SK-N-SH treated with all-trans-retinoic acid at 6 μM for 48 hours (cell line): ENCODE results near the gene PCNX3.

Experiments
- ARNTL ChIP-seq: fragments of 450-650 bp; formaldehyde crosslinking; IDR thresholded peaks from 2 replicates; pipeline ENCODE4 v1.5.0; 2020; ENCODE audit warnings: low read depth, mild to moderate bottlenecking, moderate library complexity, borderline replicate concordance
- OSR1 ChIP-seq: fragments of 250-450 bp; sonication (Bioruptor Pico); IDR thresholded peaks from 2 replicates; pipeline ENCODE4 v1.8.0; 2022; ENCODE audit warnings: moderate library complexity, mild to moderate bottlenecking, inconsistent platforms
- TCF4 ChIP-seq: fragments of 250-450 bp; sonication (Bioruptor Pico); IDR thresholded peaks from 2 replicates; pipeline ENCODE4 v1.8.0; 2021; ENCODE audit warnings: mild to moderate bottlenecking, moderate library complexity, borderline replicate concordance
- ZC3H10 ChIP-seq: fragments of 250-450 bp; sonication (Bioruptor Pico); IDR thresholded peaks from 2 replicates; pipeline ENCODE4 v1.5.1; 2021; ENCODE audit warnings: mild to moderate bottlenecking, moderate library complexity
- ZFP30 ChIP-seq: fragments of 450-650 bp; formaldehyde crosslinking; IDR thresholded peaks from 2 replicates; pipeline ENCODE4 v1.5.0; 2022; ENCODE audit warnings: mild to moderate bottlenecking, moderate library complexity
- ZNF70 ChIP-seq: fragments of 450-650 bp; formaldehyde crosslinking; IDR thresholded peaks from 2 replicates; pipeline ENCODE4 v1.5.0; 2020; ENCODE audit warnings: mild to moderate bottlenecking, moderate library complexity
- TF ChIP-seq, protein P1 (sequence below): fragments of 250-450 bp; sonication (Bioruptor Pico); IDR thresholded peaks from 2 replicates; pipeline ENCODE4 v1.8.0; 2021; ENCODE audit warnings: low read depth, mild to moderate bottlenecking, moderate library complexity, borderline replicate concordance

DNA sequence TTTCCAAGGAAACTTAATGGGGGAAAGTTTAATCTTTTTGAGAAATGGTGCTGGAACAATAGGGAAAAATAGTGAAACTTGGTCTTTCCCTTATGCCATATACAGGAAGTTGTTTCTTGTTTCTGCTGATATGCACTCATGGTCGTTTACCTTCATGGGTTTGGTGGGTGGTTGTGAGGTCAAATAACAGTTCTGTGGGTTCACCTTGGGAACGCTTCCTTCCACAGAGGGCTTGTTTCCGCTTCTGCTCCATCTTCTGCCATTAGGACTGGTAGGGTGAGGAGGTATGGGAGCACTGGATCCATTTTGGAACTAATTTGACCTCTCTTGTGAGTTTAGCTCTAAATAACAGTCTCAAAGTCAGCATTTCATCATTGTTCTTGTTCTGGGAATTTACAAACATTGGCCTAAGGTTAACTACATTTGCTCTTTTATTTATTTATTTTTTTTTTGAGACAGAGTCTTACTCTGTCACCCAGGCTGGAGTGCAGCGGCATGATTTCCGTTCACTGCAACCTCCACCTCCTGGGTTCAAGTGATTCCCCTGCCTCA lies 64.7 kb downstream of the PCNX3 start:
- TF ChIP-seq ZC3H10 (CRISPR knock-in tag), result no peak
- TF ChIP-seq ZFP30 (CRISPR knock-in tag), result no peak
- TF ChIP-seq, protein P1, sequence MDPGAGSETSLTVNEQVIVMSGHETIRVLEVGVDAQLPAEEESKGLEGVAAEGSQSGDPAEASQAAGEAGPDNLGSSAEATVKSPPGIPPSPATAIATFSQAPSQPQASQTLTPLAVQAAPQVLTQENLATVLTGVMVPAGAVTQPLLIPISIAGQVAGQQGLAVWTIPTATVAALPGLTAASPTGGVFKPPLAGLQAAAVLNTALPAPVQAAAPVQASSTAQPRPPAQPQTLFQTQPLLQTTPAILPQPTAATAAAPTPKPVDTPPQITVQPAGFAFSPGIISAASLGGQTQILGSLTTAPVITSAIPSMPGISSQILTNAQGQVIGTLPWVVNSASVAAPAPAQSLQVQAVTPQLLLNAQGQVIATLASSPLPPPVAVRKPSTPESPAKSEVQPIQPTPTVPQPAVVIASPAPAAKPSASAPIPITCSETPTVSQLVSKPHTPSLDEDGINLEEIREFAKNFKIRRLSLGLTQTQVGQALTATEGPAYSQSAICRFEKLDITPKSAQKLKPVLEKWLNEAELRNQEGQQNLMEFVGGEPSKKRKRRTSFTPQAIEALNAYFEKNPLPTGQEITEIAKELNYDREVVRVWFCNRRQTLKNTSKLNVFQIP (CRISPR knock-in tag), result no peak
- TF ChIP-seq ARNTL (CRISPR knock-in tag), result no peak
- TF ChIP-seq TCF4, result no peak
- TF ChIP-seq ZNF70 (CRISPR knock-in tag), result no peak
- TF ChIP-seq OSR1 (CRISPR knock-in tag), result no peak
